Astrocyte (in vitro differentiated cells and primary cell): ENCODE results near the gene SP140. TPM values are rescaled to one million over a fixed set of nuclear protein-coding genes. Genes with fewer than 3 reads are reported as not detected.

Source experiments
- DNase-seq: peaks from one replicate; pipeline ENCODE4 v3.0.0-alpha.2; 2010; ENCODE audit warnings: low read depth
- FAIRE-seq: peaks from 2 replicates; lab custom pipeline; 2011; peaks lifted over from hg19 to GRCh38; lab: Jason Lieb, UNC
- H2AFZ ChIP-seq: 2 replicates; pipeline ENCODE4 v1.6.0; 2012; ENCODE audit warnings: low read depth, low read length, inconsistent platforms
- H3K27ac ChIP-seq: 2 replicates; pipeline ENCODE4 v1.5.1; 2011; ENCODE audit warnings: low read depth, low read length, inconsistent platforms
- H3K27me3 ChIP-seq: 2 replicates; pipeline ENCODE4 v1.6.0; 2011; ENCODE audit warnings: low read length, inconsistent platforms; ENCODE audit not compliant: insufficient read depth
- H3K36me3 ChIP-seq: 2 replicates; pipeline ENCODE4 v1.5.1; 2011; ENCODE audit warnings: low read length, inconsistent platforms; ENCODE audit not compliant: insufficient read depth
- H3K4me1 ChIP-seq: 2 replicates; pipeline ENCODE4 v1.5.1; 2011; ENCODE audit warnings: low read length, inconsistent platforms; ENCODE audit not compliant: insufficient read depth
- H3K4me2 ChIP-seq: 2 replicates; pipeline ENCODE4 v1.6.0; 2012; ENCODE audit warnings: low read length, inconsistent platforms
- H3K4me3 ChIP-seq: 2 replicates; pipeline ENCODE4 v1.5.1; 2011; ENCODE audit warnings: low read depth, mild to moderate bottlenecking, low read length, inconsistent platforms; ENCODE audit not compliant: insufficient read depth
- H3K79me2 ChIP-seq: 2 replicates; pipeline ENCODE4 v1.6.0; 2012; ENCODE audit warnings: mild to moderate bottlenecking, low read length, inconsistent platforms; ENCODE audit not compliant: insufficient read depth
- H3K9ac ChIP-seq: 2 replicates; pipeline ENCODE4 v1.6.0; 2012; ENCODE audit warnings: mild to moderate bottlenecking, low read length, inconsistent platforms
- H3K9me3 ChIP-seq: 2 replicates; pipeline ENCODE4 v1.5.1; 2012; ENCODE audit warnings: low read depth, mild to moderate bottlenecking, low read length, inconsistent platforms; ENCODE audit not compliant: insufficient read depth
- H4K20me1 ChIP-seq: 2 replicates; pipeline ENCODE4 v1.6.0; 2012; ENCODE audit warnings: low read length, inconsistent platforms; ENCODE audit not compliant: insufficient read depth
- H3K27ac Mint-ChIP-seq: one replicate; pipeline ENCODE4 v1.8.0; 2021; ENCODE audit warnings: mild to moderate bottlenecking, mixed read lengths; ENCODE audit not compliant: unreplicated experiment
- H3K27me3 Mint-ChIP-seq: one replicate; pipeline ENCODE4 v1.8.0; 2021; ENCODE audit warnings: low read depth, mixed read lengths; ENCODE audit not compliant: unreplicated experiment
- H3K36me3 Mint-ChIP-seq: one replicate; pipeline ENCODE4 v1.8.0; 2021; ENCODE audit warnings: low read depth, mixed read lengths; ENCODE audit not compliant: unreplicated experiment
- H3K4me1 Mint-ChIP-seq: one replicate; pipeline ENCODE4 v1.8.0; 2021; ENCODE audit warnings: low read depth, mixed read lengths; ENCODE audit not compliant: unreplicated experiment
- H3K4me3 Mint-ChIP-seq: one replicate; pipeline ENCODE4 v1.8.0; 2021; ENCODE audit warnings: mild to moderate bottlenecking, moderate library complexity, mixed read lengths; ENCODE audit not compliant: unreplicated experiment
- H3K9me3 Mint-ChIP-seq: one replicate; pipeline ENCODE4 v1.8.0; 2021; ENCODE audit warnings: mild to moderate bottlenecking, mixed read lengths; ENCODE audit not compliant: unreplicated experiment
- EZH2 ChIP-seq: IDR thresholded peaks from 2 replicates; pipeline ENCODE4 v1.6.1; 2012; ENCODE audit warnings: mild to moderate bottlenecking, low read length, inconsistent platforms; ENCODE audit not compliant: insufficient read depth
- total RNA-seq: library from RNA; stranded (reverse); gene quantifications from 2 replicates; pipeline ENCODE4 v1.2.1, GENCODE V29; 2021
- TF ChIP-seq, protein P1 (sequence below): IDR thresholded peaks from 2 replicates; pipeline ENCODE4 v1.5.1; 2011; ENCODE audit warnings: low read depth, mild to moderate bottlenecking, inconsistent platforms, low read length, moderate library complexity; ENCODE audit not compliant: insufficient read depth

Gene SP140
- total RNA-seq, 1 donor from 2014 or later, result 18.5 TPM

DNA sequence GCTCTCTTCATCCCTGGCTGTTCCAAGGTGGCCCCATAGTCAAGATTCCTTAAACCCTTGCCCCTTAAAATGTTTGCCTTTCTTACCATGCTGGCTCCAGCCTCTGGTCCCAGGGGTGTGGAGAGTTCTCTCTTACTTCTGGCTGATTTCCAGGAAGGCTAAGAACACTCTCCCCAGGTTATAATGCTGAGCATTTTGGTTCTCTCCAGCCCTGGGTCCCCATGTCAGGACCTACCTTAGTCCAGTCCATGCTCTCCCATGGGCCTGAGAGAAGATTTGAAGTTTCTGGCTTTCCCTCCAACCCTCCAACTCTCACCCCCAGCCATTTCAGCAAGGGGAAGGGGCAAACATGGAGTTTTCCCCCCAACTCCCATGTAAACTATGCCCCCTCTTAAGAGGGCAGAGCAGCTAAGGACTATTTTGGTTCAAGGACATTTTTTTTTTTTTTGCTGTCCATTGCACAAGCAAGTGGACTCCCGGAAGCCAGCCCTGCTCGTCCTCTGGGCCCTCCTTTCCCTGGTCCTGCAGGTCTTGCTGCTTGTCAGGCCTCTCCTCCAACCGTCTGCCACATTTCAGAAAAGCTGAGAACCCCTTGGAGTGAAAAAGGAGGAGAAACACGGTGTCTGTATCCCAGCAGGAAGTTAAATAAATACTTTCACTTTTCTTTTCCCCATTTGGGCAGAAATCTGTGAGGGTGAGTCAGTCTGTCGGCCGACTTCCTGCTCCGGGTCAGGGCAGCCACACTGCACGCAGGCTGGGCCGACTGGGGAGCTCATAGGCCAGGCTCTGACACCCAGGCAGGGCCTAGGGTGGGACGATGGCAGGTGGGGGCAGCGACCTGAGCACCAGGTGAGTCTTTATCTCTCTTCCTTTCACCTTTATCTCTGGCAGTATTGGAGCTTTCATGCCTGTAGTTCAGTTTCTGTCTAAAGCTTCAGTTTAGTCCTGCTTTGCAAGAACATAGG lies 101.2 kb downstream of the SP140 start, which contains the start of gene SP140L:
Gene SP140L, plus strand, starts transcription at position 741 of the 965 bp plus-strand sequence. Its CDS starts 77 bp downstream, at position 818.
- peak within 1 kb of the TSS; percentile 58 for H3K4me3 ChIP-seq
- peaks cover 13% of the 10 kb centered on the region for H3K4me1 ChIP-seq
- Mint-ChIP-seq H3K4me3 (peak within 1 kb of the TSS; percentile 88), H3K9me3 (peaks cover 14% of the 10 kb centered on the region), H3K36me3 (peaks cover 10% of the 10 kb centered on the region), H3K27ac (peak within 1 kb of the TSS; percentile 81), H3K27me3 (peaks cover 3% of the 10 kb centered on the region), H3K4me1 (peaks cover 24% of the 10 kb centered on the region)
- peak within 1 kb of the TSS; percentile 54 for H3K27ac ChIP-seq
- no peak for FAIRE-seq
- peaks cover 29% of the 10 kb centered on the region for H3K79me2 ChIP-seq
- peaks cover 8% of the 10 kb centered on the region for H3K9me3 ChIP-seq
- H2AFZ ChIP-seq, result peak within 1 kb of the TSS; percentile 80
- H3K27me3 ChIP-seq, result no peaks in the 10 kb centered on the region
- peak within 1 kb of the TSS; percentile 83 for H3K4me2 ChIP-seq
- H3K9ac ChIP-seq, result peak within 1 kb of the TSS; percentile 47
- no peaks in the 10 kb centered on the region for H4K20me1 ChIP-seq
- H3K36me3 ChIP-seq, result no peaks in the 10 kb centered on the region
- peak; percentile 75 for DNase-seq
- no peak for TF ChIP-seq EZH2
- TF ChIP-seq, protein P1, sequence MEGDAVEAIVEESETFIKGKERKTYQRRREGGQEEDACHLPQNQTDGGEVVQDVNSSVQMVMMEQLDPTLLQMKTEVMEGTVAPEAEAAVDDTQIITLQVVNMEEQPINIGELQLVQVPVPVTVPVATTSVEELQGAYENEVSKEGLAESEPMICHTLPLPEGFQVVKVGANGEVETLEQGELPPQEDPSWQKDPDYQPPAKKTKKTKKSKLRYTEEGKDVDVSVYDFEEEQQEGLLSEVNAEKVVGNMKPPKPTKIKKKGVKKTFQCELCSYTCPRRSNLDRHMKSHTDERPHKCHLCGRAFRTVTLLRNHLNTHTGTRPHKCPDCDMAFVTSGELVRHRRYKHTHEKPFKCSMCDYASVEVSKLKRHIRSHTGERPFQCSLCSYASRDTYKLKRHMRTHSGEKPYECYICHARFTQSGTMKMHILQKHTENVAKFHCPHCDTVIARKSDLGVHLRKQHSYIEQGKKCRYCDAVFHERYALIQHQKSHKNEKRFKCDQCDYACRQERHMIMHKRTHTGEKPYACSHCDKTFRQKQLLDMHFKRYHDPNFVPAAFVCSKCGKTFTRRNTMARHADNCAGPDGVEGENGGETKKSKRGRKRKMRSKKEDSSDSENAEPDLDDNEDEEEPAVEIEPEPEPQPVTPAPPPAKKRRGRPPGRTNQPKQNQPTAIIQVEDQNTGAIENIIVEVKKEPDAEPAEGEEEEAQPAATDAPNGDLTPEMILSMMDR, result no peak

DNA sequence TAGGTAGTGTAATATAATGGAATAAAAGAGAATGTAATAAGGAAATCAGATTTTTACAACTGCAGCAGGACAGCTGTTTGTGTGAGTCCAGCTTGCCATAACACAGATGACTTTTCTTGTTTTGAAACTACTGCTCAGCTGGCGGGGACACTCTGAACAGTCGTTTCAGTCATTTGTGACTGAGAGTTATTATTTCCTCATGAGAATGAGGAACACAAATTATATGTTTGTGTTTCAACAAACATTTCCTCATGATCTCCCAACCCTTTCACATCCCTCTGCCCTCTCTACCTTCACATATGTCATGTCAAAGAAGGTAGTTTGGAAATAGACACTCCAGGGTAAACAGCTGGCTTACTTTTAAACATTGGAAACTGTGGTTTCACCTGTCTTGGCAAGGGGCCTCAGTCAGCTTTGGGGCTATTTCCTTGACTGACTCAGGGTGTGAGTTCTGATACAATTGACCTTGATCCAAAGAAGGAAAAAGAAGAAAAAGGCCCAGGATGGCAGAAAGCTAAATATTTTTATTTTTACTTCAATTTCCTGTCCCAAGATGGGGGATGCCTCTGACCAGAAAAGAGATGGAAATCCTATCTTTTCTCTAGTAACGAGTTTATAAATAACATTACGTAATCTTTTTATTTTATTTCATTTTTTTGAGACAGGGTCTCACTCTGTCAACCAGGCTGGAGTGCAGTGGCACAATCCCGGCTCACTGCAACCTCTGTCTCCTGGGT lies 102.0 kb downstream of the SP140 start:
- peak overlapping the region; percentile 83 for H3K4me2 ChIP-seq
- peak overlapping the region; percentile 58 for H3K4me3 ChIP-seq
- DNase-seq (no peak), FAIRE-seq (no peak)
- H3K4me1 ChIP-seq, result peaks cover 13% of the 10 kb centered on the region
- peak overlapping the region; percentile 88 for H3K4me3 Mint-ChIP-seq
- peak overlapping the region; percentile 81 for H3K27ac Mint-ChIP-seq
- peaks cover 3% of the 10 kb centered on the region for H3K27me3 Mint-ChIP-seq
- H3K36me3 Mint-ChIP-seq, result peaks cover 11% of the 10 kb centered on the region
- peak overlapping the region; percentile 47 for H3K9ac ChIP-seq
- no peaks in the 10 kb centered on the region for H4K20me1 ChIP-seq
- H2AFZ ChIP-seq, result peak overlapping the region; percentile 80
- H3K9me3 Mint-ChIP-seq, result peaks cover 8% of the 10 kb centered on the region
- H3K79me2 ChIP-seq, result peaks cover 29% of the 10 kb centered on the region
- peak overlapping the region; percentile 54 for H3K27ac ChIP-seq
- no peak for TF ChIP-seq EZH2
- TF ChIP-seq, protein P1, result no peak
- H3K4me1 Mint-ChIP-seq, result peaks cover 24% of the 10 kb centered on the region
- peaks cover 8% of the 10 kb centered on the region for H3K9me3 ChIP-seq
- H3K27me3 ChIP-seq, result no peaks in the 10 kb centered on the region
- no peaks in the 10 kb centered on the region for H3K36me3 ChIP-seq
